ENCODE results near the gene ADGRB3. TPM values are rescaled to one million over a fixed set of nuclear protein-coding genes. Genes with fewer than 3 reads are reported as not detected.
"Not testable (repeated sequence)": the region's sequence is repeated elsewhere in the genome, so short reads cannot be mapped to it uniquely, and the experiment has no call there.

Gene ADGRB3
- total RNA-seq, 1 donor from 2014 or later = 2.0 TPM

- no peak for DNase-seq (ENCODE audit: low spot score)
Measured at GRCh38 chr6:68738039-68738438, 103.0 kb downstream of the ADGRB3 start.

GRCh38 chr6:68740828-68741500, 105.9 kb downstream of the ADGRB3 start:
- no peak for DNase-seq (ENCODE audit: low spot score)

GRCh38 chr6:68741501-68742386, 106.7 kb downstream of the ADGRB3 start:
- no peak for DNase-seq (ENCODE audit: low spot score)

- no peak for DNase-seq (ENCODE audit: low spot score)
Measured at GRCh38 chr6:68743099-68743498, 108.0 kb downstream of the ADGRB3 start.

GRCh38 chr6:68744376-68744775, 109.3 kb downstream of the ADGRB3 start:
- not testable (repeated sequence) for DNase-seq (ENCODE audit: low spot score)

GRCh38 chr6:68746376-68746775, 111.3 kb downstream of the ADGRB3 start:
- DNase-seq (ENCODE audit: low spot score) = no peak

- no peak for DNase-seq (ENCODE audit: low spot score)
Measured at GRCh38 chr6:68747110-68747790, 112.2 kb downstream of the ADGRB3 start.

- DNase-seq (ENCODE audit: low spot score) = not testable (repeated sequence)
Measured at GRCh38 chr6:68747832-68748231, 112.8 kb downstream of the ADGRB3 start.

GRCh38 chr6:68754681-68755213, 119.7 kb downstream of the ADGRB3 start:
- no peak for DNase-seq (ENCODE audit: low spot score)

GRCh38 chr6:68756454-68757375, 121.6 kb downstream of the ADGRB3 start:
- no peak for DNase-seq (ENCODE audit: low spot score)

GRCh38 chr6:68757821-68758220, 122.7 kb downstream of the ADGRB3 start:
- DNase-seq (ENCODE audit: low spot score) = no peak

GRCh38 chr6:68758559-68758958, 123.5 kb downstream of the ADGRB3 start:
- no peak for DNase-seq (ENCODE audit: low spot score)

GRCh38 chr6:68760485-68760884, 125.4 kb downstream of the ADGRB3 start:
- DNase-seq (ENCODE audit: low spot score) = no peak

GRCh38 chr6:68760941-68761676, 126.0 kb downstream of the ADGRB3 start:
- no peak for DNase-seq (ENCODE audit: low spot score)

- no peak for DNase-seq (ENCODE audit: low spot score)
Measured at GRCh38 chr6:68761985-68762384, 126.9 kb downstream of the ADGRB3 start.

GRCh38 chr6:68771426-68771825, 136.3 kb downstream of the ADGRB3 start:
- no peak for DNase-seq (ENCODE audit: low spot score)

GRCh38 chr6:68774843-68775242, 139.8 kb downstream of the ADGRB3 start:
- DNase-seq (ENCODE audit: low spot score) = no peak

- DNase-seq (ENCODE audit: low spot score) = no peak
Measured at GRCh38 chr6:68776354-68776753, 141.3 kb downstream of the ADGRB3 start.

- no peak for DNase-seq (ENCODE audit: low spot score)
Measured at GRCh38 chr6:68777956-68778355, 142.9 kb downstream of the ADGRB3 start.

- peak; percentile 13 for DNase-seq (ENCODE audit: low spot score)
Measured at GRCh38 chr6:68778356-68779020, 143.4 kb downstream of the ADGRB3 start.

Data from mucosa of gallbladder (tissue), 1 donor.